Erythroblast (primary cell): ENCODE results near the gene KIF16B.

ENCODE experiments used
- GATA1 ChIP-seq: IDR thresholded peaks from 2 replicates; pipeline ENCODE4 v1.6.1; 2011; ENCODE audit warnings: low read depth, mild to moderate bottlenecking, control low read depth, low read length, moderate library complexity
- POLR2A ChIP-seq: IDR thresholded peaks from 2 replicates; pipeline ENCODE4 v1.6.1; 2011; ENCODE audit warnings: mild to moderate bottlenecking, low read length

GRCh38 chr20:16599257-16599656, 26.0 kb upstream of the KIF16B start:
- TF ChIP-seq GATA1, result no peak
- no peak for TF ChIP-seq POLR2A
